Skeletal muscle satellite cell (primary cell): ENCODE results near the gene IFITM10.
"Not testable (repeated sequence)": the region's sequence is repeated elsewhere in the genome, so short reads cannot be mapped to it uniquely, and the experiment has no call there.

Source experiments
- H3K27me3 ChIP-seq: 2 replicates; pipeline ENCODE4 v1.7.0; 2013; ENCODE audit warnings: low read length; ENCODE audit not compliant: control insufficient read depth, insufficient read depth
- H3K36me3 ChIP-seq: 2 replicates; pipeline ENCODE4 v1.7.0; 2013; ENCODE audit warnings: mild to moderate bottlenecking, control low read depth, low read length; ENCODE audit not compliant: insufficient read depth
- H3K4me1 ChIP-seq: 2 replicates; pipeline ENCODE4 v1.7.0; 2013; ENCODE audit warnings: low read length; ENCODE audit not compliant: control insufficient read depth, insufficient read depth
- H3K4me2 ChIP-seq: 2 replicates; pipeline ENCODE4 v1.7.0; 2013; ENCODE audit warnings: mild to moderate bottlenecking, low read length
- H3K4me3 ChIP-seq: 2 replicates; pipeline ENCODE4 v1.7.0; 2013; ENCODE audit warnings: low read length
- H3K9ac ChIP-seq: 2 replicates; pipeline ENCODE4 v1.7.0; 2013; ENCODE audit warnings: mild to moderate bottlenecking, low read depth, low read length, moderate library complexity
- H3K9me3 ChIP-seq: replicated peaks from 2 replicates; pipeline ENCODE4 v1.7.0; 2013; ENCODE audit warnings: mild to moderate bottlenecking, control low read depth, low read length

Gene IFITM10

DNA sequence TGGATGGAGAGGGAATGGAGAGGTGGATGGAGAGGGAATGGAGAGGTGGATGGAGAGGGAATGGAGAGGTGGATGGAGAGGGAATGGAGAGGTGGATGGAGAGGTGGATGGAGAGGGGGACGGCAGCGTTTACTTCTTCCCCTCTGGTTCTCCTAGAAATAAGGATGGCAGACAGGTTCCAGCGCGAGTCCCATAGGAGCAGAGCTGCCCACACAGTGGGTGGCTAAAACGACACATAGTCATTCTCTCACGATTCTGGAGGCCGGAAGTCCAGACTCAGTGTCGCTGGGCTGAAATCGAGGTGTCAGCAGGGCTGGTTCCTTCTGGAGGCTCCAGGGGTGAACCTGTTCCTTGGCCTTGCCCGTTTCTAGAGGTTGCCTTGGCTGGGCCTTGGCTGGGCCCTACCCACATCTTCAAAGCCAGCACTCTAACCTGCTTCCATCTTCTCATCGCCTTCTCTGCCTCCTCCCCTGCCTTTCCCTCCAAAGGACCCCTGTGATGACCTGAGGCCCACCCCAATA, 26.0 kb upstream of the IFITM10 start:
- H3K4me1 ChIP-seq: peaks cover 18% of the 10 kb centered on the region
- H3K4me3 ChIP-seq: no peak overlapping the region
- no peak overlapping the region for H3K9ac ChIP-seq
- no peaks in the 10 kb centered on the region for H3K36me3 ChIP-seq
- H3K9me3 ChIP-seq: no peaks in the 10 kb centered on the region
- H3K4me2 ChIP-seq: no peak overlapping the region
- peaks cover 20% of the 10 kb centered on the region for H3K27me3 ChIP-seq

DNA sequence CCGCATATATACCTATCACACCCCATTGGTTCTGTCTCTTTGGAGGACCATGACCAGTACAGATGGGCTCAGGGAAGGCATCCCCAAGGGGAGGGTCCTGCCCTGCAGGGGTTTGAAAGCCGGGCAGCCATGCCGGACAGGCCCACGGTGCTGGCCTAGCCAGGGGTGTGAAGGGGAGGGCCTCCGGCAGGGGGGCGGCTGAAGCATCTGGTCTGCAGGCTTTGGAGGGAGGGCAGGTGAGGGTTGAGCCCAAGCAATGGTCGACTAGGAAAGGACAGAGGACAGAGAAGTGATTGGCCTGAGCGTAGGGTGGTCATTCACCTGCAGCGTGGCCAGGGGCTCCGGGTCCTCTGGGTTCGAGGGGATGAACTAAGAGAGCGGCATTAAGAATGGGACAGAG, 24.5 kb upstream of the IFITM10 start:
- Histone ChIP-seq H3K4me2 (no peak overlapping the region), H3K27me3 (peaks cover 8% of the 10 kb centered on the region), H3K4me1 (peaks cover 21% of the 10 kb centered on the region), H3K36me3 (no peaks in the 10 kb centered on the region), H3K4me3 (no peak overlapping the region), H3K9ac (no peak overlapping the region), H3K9me3 (no peaks in the 10 kb centered on the region)

DNA sequence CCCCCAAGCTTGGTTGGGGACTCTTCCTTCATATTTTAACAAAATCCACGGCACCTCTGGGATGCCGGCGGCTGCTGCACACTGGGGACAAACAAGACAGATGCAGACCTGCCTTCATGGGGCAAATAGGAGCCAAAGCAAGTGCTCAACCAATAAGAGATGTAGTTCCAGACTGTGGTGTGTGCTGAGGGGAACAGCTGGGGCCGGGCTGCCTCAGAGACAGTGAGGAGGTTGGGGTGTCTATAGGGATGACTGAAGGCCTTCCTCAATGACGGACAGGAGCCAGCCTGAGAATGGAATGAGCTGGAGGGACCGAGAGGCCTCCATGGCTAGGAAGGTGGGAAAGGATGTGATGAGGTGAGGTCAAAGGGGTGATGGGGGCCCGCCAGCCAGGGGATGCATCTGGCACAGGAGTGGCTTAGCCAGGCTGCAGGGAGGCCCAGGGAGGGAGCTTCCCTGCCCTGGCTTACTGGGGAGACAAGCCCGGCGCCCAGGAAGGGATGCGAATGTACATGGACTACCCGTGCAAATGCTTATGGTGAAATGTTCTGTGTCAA, 23.7 kb upstream of the IFITM10 start:
- Histone ChIP-seq H3K27me3 (peaks cover 3% of the 10 kb centered on the region), H3K9ac (no peak overlapping the region), H3K4me3 (no peak overlapping the region), H3K9me3 (no peaks in the 10 kb centered on the region), H3K4me2 (no peak overlapping the region), H3K36me3 (no peaks in the 10 kb centered on the region), H3K4me1 (peaks cover 24% of the 10 kb centered on the region)

DNA sequence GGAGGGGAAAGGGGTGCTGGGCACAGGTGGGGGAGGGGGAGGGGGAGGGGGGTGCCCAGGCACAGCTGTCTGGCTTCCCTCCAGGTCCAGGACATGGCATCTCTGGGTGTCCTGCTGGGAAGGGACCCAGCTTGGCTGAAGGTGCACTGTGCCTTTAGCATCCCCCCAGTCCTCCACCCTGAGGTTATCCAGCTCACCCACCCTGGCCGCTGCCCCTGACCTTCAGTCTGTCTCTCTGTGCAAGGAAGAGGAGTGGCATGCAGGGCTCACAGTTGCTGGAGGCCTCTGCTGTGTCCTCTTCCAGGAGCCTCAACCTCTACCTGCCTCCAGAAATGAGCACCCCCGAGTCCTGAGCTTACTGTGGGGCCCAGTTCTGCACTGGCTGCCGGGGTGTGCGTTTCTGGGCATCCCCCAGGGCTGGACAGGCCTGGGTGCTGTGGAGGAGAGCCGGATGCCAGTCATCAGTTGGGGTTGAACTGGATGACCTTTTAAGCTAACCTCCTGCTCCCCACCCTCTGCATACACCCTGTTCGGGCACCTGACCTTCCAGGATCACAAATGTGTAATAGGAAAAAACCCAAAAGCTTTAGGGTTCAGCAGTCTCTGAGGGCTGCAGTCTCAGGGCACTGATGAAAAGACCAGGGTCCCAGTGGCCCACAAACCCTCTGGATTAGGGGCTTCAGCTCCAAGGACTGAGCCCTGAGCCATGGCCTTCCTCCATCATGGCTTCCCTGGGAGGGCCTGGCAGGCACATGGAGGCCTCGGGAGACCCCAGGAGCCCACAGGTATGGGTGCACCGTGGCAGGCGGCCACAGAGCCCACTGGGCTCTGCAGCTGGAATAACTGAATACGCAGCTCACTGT, 23.0 kb upstream of the IFITM10 start:
- Histone ChIP-seq H3K4me3 (no peak overlapping the region), H3K9ac (no peak overlapping the region), H3K4me2 (no peak overlapping the region), H3K9me3 (no peaks in the 10 kb centered on the region), H3K27me3 (no peaks in the 10 kb centered on the region), H3K4me1 (peaks cover 25% of the 10 kb centered on the region), H3K36me3 (no peaks in the 10 kb centered on the region)

DNA sequence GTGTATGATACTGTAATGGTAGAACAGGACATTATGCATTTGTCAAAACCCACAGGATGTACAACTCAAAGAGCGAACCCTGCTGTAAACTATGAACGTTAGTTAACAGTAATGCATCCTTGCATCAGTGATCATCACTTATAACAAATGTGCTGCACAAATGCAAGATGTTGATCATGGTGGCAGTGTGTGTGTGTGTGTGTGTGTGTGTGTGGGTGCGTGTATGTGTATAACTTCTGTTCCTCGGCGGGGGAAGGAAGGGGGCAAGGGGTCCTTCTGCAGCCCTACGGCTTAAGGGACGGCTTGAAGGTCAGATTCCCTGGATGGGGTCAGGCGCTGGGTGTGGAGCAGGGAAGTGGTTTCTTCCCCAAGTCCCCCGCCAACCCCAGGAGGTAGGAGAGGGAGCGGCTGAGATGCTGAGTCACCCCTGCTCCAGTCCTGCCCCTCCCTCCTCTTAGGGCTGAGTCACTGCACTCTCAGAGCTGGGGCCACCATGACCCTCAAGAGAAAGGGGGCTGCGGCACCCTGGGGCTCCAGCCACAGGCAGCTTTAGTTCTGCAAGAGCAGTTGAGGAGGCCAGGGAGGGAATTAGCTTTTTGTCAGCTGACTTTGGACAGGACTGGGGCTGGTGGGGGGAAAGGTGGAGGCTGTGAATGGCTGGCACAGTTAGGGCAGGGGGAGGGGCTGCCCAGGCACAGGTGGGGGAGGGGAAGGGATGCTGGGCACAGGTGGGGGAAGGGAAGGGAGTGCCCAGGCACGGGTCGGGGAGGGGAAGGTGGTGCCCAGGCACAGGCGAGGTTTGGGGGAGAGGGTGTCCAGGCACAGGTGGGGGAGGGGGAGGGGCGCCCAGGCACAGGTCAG, 22.1 kb upstream of the IFITM10 start:
- no peaks in the 10 kb centered on the region for H3K9me3 ChIP-seq
- H3K4me3 ChIP-seq: peak overlapping the region; percentile 58
- no peaks in the 10 kb centered on the region for H3K36me3 ChIP-seq
- peaks cover 25% of the 10 kb centered on the region for H3K4me1 ChIP-seq
- peak overlapping the region; percentile 83 for H3K4me2 ChIP-seq
- H3K27me3 ChIP-seq: no peaks in the 10 kb centered on the region
- H3K9ac ChIP-seq: peak overlapping the region; percentile 32

DNA sequence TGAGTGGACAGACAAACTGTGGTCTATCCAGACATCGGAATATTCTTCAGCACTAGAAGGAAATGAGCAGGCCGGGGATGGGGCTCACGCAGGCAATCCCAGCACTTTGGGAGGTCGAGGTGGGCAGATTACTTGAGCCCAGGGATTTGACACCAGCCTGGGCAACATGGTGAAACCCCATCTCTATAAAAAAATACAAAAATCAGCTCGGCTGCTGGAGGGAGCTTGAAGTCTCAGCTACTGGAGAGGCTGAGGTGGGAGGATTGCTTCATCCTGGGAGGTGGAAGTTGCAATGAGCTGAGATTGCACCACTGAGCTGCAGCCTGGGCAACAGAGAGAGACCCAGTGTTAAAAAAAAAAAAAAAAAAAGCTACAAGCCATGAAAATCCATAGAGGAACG, 21.3 kb upstream of the IFITM10 start:
- H3K27me3 ChIP-seq: no peaks in the 10 kb centered on the region
- peak overlapping the region; percentile 32 for H3K9ac ChIP-seq
- peak overlapping the region; percentile 83 for H3K4me2 ChIP-seq
- H3K36me3 ChIP-seq: no peaks in the 10 kb centered on the region
- no peaks in the 10 kb centered on the region for H3K9me3 ChIP-seq
- peak overlapping the region; percentile 58 for H3K4me3 ChIP-seq
- peaks cover 25% of the 10 kb centered on the region for H3K4me1 ChIP-seq

DNA sequence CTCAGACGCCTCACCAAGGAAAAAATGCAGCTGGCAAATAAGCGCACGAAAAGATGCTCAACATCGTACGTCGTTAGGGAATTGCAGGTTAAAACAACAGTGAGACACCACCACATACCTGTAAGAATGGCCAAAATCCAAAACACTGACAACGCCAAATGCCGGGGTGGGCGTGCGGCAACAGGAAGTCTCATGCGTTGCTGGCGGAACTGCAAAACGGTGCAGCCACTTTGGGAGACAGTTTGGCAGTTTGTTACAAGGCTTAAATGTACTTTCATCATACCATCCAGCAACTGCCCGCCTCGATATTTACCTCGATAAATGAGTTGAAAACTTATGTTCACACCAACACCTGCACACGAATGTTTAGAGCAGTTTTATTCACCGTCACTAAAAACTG, 20.9 kb upstream of the IFITM10 start:
- Histone ChIP-seq H3K4me3 (no peak overlapping the region), H3K9me3 (no peaks in the 10 kb centered on the region), H3K9ac (no peak overlapping the region), H3K4me1 (peaks cover 25% of the 10 kb centered on the region), H3K27me3 (no peaks in the 10 kb centered on the region), H3K4me2 (no peak overlapping the region), H3K36me3 (no peaks in the 10 kb centered on the region)

DNA sequence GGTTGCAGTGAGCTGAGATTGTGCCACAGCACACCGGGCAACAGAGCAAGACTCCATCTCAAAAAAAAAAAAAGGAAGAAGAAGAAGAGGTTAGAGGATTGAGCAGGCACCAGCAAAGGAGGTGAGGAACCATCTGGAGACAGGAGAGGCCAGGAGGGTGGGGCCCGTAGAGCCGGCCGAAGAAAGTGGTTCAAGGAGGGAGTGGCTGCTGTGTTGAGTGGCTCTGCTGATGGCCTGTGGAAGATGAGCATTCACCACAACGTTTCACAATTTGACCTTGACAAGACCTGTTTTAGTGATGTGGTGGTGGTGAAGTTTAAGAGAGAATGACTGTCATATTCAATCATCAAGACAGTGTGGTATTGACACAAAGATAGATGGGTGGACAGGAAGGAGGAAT, 20.1 kb upstream of the IFITM10 start:
- no peak overlapping the region for H3K4me2 ChIP-seq
- no peak overlapping the region for H3K4me3 ChIP-seq
- no peaks in the 10 kb centered on the region for H3K27me3 ChIP-seq
- H3K9me3 ChIP-seq: no peaks in the 10 kb centered on the region
- H3K4me1 ChIP-seq: peaks cover 25% of the 10 kb centered on the region
- no peaks in the 10 kb centered on the region for H3K36me3 ChIP-seq
- H3K9ac ChIP-seq: no peak overlapping the region

DNA sequence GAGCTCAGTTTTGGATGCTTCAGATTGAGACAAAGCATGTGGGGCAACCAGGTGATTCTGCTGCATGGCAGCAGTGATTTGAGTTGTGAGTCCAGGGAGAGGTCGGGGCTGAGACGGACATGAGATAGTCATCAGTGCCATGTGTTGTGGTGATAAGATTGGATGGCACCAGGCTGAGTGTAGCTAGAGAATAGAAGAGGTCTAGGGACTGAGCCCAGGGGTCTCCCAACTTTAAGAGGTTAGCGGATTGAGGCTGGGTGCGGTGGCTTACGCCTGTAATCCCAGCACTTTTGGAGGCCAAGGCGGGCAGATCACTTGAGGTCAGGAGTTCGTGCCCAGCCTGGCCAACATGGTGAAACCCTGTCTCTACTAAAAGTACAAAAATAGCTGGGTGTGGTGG, 19.7 kb upstream of the IFITM10 start:
- Histone ChIP-seq H3K4me3 (no peak overlapping the region), H3K4me2 (no peak overlapping the region), H3K9me3 (no peaks in the 10 kb centered on the region), H3K36me3 (no peaks in the 10 kb centered on the region), H3K27me3 (no peaks in the 10 kb centered on the region), H3K9ac (no peak overlapping the region), H3K4me1 (peaks cover 25% of the 10 kb centered on the region)

DNA sequence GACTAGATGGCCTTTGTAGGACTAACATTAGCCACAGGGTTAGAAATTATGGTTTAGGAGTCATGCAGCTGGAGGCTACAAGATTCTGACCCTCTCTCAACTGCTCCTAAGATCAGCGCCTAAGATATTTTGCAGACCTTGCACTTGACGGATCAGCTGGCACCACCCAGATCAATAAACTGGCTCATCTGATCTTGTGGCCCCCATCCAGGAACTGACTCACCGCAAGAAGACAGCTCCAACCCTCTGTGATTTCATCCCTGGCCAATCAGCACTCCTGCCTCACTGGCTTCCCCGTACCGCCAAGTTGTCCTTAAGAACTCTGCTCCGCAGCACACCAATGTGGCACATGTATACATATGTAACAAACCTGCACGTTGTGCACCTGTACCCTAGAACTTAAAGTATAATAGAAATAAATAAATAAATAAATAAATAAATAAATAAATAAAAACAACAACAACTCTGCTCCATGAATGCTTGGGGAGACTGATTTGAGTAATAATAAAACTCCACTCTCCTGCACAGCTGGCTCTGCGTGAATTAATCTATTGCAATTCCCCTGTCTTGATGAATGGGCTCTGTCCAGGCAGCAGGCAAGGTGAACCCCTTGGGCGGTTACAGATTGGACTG, 19.0 kb upstream of the IFITM10 start:
- H3K9ac ChIP-seq, H3K4me2 ChIP-seq, H3K27me3 ChIP-seq, H3K9me3 ChIP-seq, H3K36me3 ChIP-seq, H3K4me3 ChIP-seq: not testable (repeated sequence)
- H3K4me1 ChIP-seq: peaks cover 26% of the 10 kb centered on the region

DNA sequence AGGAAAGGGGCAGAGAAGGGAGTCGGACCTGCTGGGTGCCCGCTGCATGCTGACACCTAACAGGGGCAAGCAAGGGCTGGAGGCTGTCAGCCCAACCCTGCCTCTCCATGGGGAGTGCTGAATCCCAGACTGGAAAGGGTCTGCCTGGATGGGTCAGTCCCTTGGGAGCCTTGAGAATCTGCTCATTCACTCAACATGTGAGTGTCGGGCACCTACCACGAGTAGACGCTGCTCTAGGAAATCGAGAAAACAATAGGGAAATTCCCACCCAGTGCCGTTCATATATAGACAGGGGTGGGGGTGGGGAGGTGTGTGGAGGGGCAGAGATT, 17.7 kb upstream of the IFITM10 start:
- H3K4me3 ChIP-seq: no peak overlapping the region
- no peaks in the 10 kb centered on the region for H3K36me3 ChIP-seq
- no peak overlapping the region for H3K4me2 ChIP-seq
- H3K4me1 ChIP-seq: peaks cover 29% of the 10 kb centered on the region
- no peaks in the 10 kb centered on the region for H3K9me3 ChIP-seq
- no peaks in the 10 kb centered on the region for H3K27me3 ChIP-seq
- no peak overlapping the region for H3K9ac ChIP-seq
